ENCODE data around the gene MGAT4B.
A peak's percentile ranks its signal among the peaks of the same experiment; 100 is the strongest.

Gene MGAT4B

GRCh38 chr5:179805529-179806249 lies 977 bp downstream of the MGAT4B start:
- peak; percentile 53 for DNase-seq

GRCh38 chr5:179805070-179805528 lies 1.6 kb downstream of the MGAT4B start:
- DNase-seq: no peak

GRCh38 chr5:179804555-179804947 lies 2.1 kb downstream of the MGAT4B start:
- DNase-seq: no peak

DNA sequence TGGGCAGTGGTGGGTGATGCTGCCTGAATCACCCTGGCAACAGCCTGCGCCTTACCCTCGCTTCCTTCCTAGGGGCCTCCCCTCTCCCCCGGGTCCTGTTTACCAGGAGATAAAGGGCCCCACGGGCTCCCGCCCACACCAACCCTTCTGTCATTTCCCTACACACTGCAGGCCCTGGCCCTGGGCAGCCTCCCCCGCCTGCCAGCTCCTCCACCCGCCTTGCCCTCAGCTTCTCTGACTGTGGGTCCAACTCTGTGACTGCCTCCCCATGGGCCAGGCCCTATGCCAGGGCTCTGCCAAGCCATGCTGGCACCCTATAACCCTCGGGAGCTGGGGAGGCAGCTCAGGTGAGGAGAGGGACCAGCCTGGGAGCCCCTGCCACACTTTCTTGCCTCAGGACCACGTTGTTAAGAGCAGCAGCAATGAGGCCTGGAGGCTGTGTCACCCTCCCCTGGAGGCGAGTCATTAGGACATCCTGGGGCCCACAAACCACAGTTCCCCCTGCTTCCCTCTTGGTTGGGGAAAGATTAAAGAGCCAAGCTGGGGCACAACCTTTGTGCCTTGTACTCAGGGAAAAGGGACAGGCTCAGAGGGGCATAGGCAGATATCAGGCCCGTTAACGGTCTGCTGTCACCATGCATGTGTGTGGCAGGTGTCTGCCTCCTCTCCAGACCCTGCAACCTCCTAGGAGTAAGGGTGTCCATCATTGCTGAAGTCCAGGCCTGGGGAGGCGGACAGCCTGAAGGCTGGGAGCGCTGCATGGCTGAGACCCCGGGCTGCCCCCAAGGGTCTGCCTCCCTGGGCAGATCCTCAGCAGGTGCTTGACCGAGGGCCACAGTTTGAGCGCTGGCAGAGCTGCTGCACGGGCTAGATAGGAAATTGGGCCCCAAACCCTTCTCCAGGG lies 2.8 kb downstream of the MGAT4B start:
- DNase-seq: peak; percentile 74

GRCh38 chr5:179802950-179803562 lies 3.6 kb downstream of the MGAT4B start:
- DNase-seq: no peak

GRCh38 chr5:179802207-179802883 lies 4.3 kb downstream of the MGAT4B start:
- no peak for DNase-seq

GRCh38 chr5:179801304-179802206 lies 5.1 kb downstream of the MGAT4B start:
- peak; percentile 93 for DNase-seq

- DNase-seq: no peak
These were observed 5.9 kb downstream of the MGAT4B start for GRCh38 chr5:179800696-179801201.

DNA sequence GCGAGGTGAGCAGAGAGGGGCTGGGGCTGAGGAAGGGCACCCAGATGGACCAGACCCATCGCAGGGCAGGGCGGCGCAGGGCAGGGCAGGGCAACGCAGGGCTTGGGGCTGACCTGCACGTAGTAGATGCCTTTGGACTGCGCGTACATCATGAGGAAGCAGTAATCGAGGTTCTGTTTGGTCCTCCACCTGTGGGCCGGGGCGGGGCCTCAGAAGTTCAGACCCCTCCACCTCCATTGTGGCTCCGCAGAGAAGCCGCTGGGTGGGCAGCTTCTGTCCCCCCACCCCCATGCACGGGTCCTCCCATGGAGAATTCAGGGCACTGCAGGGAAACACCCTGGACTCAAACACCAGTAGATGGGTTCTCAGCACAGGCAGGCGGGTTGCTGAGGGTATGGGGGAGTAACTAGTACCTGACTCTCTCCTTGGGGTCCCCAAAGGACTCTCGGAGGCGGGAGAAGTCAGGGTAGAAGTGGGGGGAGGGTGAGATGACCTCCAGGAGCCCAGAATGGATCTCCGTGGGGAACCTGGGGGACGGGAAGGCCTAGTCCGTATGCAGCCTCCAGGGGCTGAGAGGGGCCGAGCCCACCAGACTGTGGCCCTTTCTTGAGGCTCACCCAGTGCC lies 6.5 kb downstream of the MGAT4B start:
- DNase-seq: no peak

GRCh38 chr5:179799644-179799973 lies 7.1 kb downstream of the MGAT4B start:
- DNase-seq: no peak

- no peak for DNase-seq
These were observed 7.7 kb downstream of the MGAT4B start for GRCh38 chr5:179798771-179799643.

- DNase-seq: no peak
These were observed 8.4 kb downstream of the MGAT4B start for GRCh38 chr5:179798144-179798770.

DNA sequence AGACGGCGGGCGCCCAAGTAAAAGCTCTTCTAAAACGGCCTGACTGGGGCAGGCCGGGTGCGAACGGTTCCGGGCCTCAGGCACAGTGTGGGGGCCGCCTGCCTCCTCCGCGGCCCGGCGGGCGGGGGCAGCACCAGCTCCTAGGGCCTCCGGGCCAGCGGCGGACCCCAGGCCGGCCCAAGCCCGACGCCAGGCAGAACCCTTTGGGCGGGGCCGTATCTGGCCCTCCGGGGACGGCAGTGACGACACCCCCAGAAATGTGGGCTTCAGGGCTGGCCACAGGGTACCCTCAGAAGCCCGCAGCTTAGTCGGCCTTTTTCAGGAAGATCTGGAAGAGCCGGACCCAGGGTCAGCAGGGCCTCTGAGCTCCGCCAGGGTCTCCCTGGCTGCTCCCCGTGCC lies 8.9 kb downstream of the MGAT4B start:
- no peak for DNase-seq

DNA sequence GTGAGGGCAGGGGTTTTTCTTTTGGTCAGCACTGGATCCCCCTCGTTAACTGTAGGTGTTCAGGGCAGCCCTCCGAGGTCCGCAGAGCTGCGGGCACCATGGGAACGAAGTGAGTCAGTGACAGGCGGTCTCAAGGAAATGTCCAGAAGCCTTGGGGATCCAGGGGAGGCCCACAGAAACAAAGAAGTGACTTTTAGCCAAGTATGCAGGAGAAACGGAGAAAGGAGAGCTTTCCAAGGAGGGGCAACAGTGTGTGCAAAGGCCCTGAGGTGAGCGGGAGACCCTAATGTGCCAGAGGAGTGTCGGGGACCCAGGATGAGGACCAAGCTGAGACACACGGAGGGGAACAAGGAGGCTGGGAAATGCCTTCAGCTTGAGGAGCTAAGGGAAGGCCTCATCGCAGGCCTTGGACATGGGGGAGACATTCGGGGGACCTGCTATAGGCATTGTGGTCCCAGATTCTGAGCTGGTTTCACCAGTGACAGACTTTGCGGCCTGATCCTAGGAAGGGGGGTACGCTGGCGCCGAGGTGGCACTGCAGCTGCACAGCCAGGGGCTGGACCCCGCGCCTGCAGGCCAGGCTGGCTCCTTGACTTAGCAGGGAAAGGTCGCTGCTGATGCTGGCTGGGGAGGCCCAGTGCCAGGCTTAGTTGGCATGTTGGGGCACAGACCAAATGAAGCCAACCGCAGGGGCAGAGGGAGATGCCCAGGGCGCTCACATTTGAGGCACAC lies 9.6 kb downstream of the MGAT4B start:
- DNase-seq: no peak

GRCh38 chr5:179795863-179796833 lies 10.5 kb downstream of the MGAT4B start:
- peak; percentile 79 for DNase-seq

GRCh38 chr5:179795049-179795862 lies 11.4 kb downstream of the MGAT4B start:
- DNase-seq: no peak

DNA sequence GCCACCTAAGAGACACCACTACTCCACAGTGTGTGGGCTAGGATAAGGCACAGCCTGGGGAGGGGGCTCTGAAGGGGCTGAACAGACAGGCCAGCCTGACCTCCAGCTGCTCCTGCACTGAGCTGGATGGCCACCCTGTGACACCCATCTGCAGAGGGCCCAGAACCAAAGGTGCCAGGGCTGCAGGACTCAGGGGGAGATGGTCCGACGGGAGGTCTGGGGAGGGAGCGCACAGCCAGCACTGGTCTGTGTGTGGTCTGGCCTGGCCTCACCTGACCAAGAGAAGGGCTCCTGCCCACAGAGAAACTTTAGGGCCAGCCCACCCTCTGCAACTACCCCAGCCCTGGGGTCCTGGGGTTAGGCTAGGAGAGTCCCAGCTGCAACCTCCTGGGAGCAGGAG lies 12.1 kb downstream of the MGAT4B start:
- no peak for DNase-seq
